Measurements from ENCODE around the gene APH1A.

The APH1A gene

GRCh38 chr1:150269451-150269850 lies 635 bp upstream of the APH1A start:
- H3K4me3 ChIP-seq (ENCODE audit: low read length): peak overlapping the region; percentile 88
- DNase-seq: no peak
- H3K4me1 ChIP-seq (ENCODE audit: low read length): peaks cover 8% of the 10 kb centered on the region
- H3K9me2 ChIP-seq (replicated peaks; ENCODE audit: insufficient read depth, low read length): no peaks in the 10 kb centered on the region
- H4K20me1 ChIP-seq (ENCODE audit: insufficient read depth, low read length): no peaks in the 10 kb centered on the region
- H3K79me2 ChIP-seq (ENCODE audit: low read length): peaks cover 47% of the 10 kb centered on the region
- peak overlapping the region; percentile 71 for H2AFZ ChIP-seq (ENCODE audit: low read length)
- no peak for TF ChIP-seq EZH2 (optimal IDR thresholded peaks at IDR 0.05; ENCODE audit: low read depth, low read length)
- TF ChIP-seq, protein P1, sequence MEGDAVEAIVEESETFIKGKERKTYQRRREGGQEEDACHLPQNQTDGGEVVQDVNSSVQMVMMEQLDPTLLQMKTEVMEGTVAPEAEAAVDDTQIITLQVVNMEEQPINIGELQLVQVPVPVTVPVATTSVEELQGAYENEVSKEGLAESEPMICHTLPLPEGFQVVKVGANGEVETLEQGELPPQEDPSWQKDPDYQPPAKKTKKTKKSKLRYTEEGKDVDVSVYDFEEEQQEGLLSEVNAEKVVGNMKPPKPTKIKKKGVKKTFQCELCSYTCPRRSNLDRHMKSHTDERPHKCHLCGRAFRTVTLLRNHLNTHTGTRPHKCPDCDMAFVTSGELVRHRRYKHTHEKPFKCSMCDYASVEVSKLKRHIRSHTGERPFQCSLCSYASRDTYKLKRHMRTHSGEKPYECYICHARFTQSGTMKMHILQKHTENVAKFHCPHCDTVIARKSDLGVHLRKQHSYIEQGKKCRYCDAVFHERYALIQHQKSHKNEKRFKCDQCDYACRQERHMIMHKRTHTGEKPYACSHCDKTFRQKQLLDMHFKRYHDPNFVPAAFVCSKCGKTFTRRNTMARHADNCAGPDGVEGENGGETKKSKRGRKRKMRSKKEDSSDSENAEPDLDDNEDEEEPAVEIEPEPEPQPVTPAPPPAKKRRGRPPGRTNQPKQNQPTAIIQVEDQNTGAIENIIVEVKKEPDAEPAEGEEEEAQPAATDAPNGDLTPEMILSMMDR (IDR thresholded peaks at IDR 0.05; ENCODE audit: low read length): no peak
- no peak for TF ChIP-seq EZH2phosphoT487 (IDR thresholded peaks at IDR 0.05; ENCODE audit: low read length)
- H3K27ac ChIP-seq (ENCODE audit: low read length): no peak overlapping the region
- H3F3A ChIP-seq (ENCODE audit: insufficient read depth, low read length): peaks cover 4% of the 10 kb centered on the region; the same call in 1 of the 2 replicates
- peak overlapping the region; percentile 85 for H3K4me2 ChIP-seq (ENCODE audit: low read depth, low read length)
- peak overlapping the region; percentile 96; the same call in 1 of the 2 replicates for H3K9ac ChIP-seq (ENCODE audit: low read length)
- H3K9me3 ChIP-seq (replicated peaks; ENCODE audit: insufficient read depth, low read length): no peaks in the 10 kb centered on the region
- H3K36me3 ChIP-seq (replicated peaks; ENCODE audit: insufficient read depth, low read length): peaks cover 16% of the 10 kb centered on the region
- no peaks in the 10 kb centered on the region for H3K27me3 ChIP-seq (replicated peaks; ENCODE audit: insufficient read depth, low read length)

GRCh38 chr1:150268340-150268704 lies 494 bp downstream of the APH1A start:
- H3K9me3 ChIP-seq (replicated peaks; ENCODE audit: insufficient read depth, low read length): no peaks in the 10 kb centered on the region
- H3K9ac ChIP-seq (ENCODE audit: low read length): peak overlapping the region; percentile 96
- peak overlapping the region; percentile 77 for H3K27ac ChIP-seq (ENCODE audit: low read length)
- H3K36me3 ChIP-seq (replicated peaks; ENCODE audit: insufficient read depth, low read length): peaks cover 16% of the 10 kb centered on the region
- TF ChIP-seq EZH2 (optimal IDR thresholded peaks at IDR 0.05; ENCODE audit: low read depth, low read length): no peak
- TF ChIP-seq, protein P1 (IDR thresholded peaks at IDR 0.05; ENCODE audit: low read length): no peak
- no peak for TF ChIP-seq EZH2phosphoT487 (IDR thresholded peaks at IDR 0.05; ENCODE audit: low read length)
- peaks cover 4% of the 10 kb centered on the region; the same call in 1 of the 2 replicates for H3F3A ChIP-seq (ENCODE audit: insufficient read depth, low read length)
- no peaks in the 10 kb centered on the region for H3K27me3 ChIP-seq (replicated peaks; ENCODE audit: insufficient read depth, low read length)
- H2AFZ ChIP-seq (ENCODE audit: low read length): peak overlapping the region; percentile 59
- peak overlapping the region; percentile 88 for H3K4me3 ChIP-seq (ENCODE audit: low read length)
- peak overlapping the region; percentile 85 for H3K4me2 ChIP-seq (ENCODE audit: low read depth, low read length)
- H3K9me2 ChIP-seq (replicated peaks; ENCODE audit: insufficient read depth, low read length): no peaks in the 10 kb centered on the region
- peaks cover 47% of the 10 kb centered on the region for H3K79me2 ChIP-seq (ENCODE audit: low read length)
- peak; percentile 82 for DNase-seq
- H4K20me1 ChIP-seq (ENCODE audit: insufficient read depth, low read length): no peaks in the 10 kb centered on the region
- H3K4me1 ChIP-seq (ENCODE audit: low read length): peaks cover 8% of the 10 kb centered on the region

DNA sequence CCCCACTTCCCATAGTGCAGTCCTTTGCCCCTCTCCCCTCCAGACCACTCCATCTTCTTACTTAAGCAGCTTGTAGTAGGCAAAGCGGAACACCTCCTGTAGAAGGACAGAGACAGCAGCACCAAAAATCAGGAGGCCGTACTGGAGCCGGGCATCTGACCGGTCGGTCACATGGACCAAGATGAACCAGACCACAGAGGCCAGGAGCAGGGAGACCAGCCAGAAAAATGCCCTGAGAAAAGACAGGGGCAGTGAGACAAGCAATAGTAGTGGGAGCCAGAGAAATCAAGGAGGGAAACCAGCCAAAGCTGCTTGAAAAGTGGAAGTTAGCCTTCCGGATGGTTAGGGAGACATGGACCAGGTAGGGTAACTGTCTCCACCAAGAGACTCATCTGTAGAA lies 920 bp downstream of the APH1A start:
- no peaks in the 10 kb centered on the region for H3K27me3 ChIP-seq (replicated peaks; ENCODE audit: insufficient read depth, low read length)
- peaks cover 8% of the 10 kb centered on the region for H3K4me1 ChIP-seq (ENCODE audit: low read length)
- H2AFZ ChIP-seq (ENCODE audit: low read length): peak overlapping the region; percentile 59
- no peak for DNase-seq
- peaks cover 16% of the 10 kb centered on the region for H3K36me3 ChIP-seq (replicated peaks; ENCODE audit: insufficient read depth, low read length)
- H3K79me2 ChIP-seq (ENCODE audit: low read length): peaks cover 47% of the 10 kb centered on the region
- H3K4me2 ChIP-seq (ENCODE audit: low read depth, low read length): peak overlapping the region; percentile 85
- H3K9ac ChIP-seq (ENCODE audit: low read length): peak overlapping the region; percentile 96
- H3K27ac ChIP-seq (ENCODE audit: low read length): peak overlapping the region; percentile 77
- peak overlapping the region; percentile 88 for H3K4me3 ChIP-seq (ENCODE audit: low read length)
- TF ChIP-seq, protein P1 (IDR thresholded peaks at IDR 0.05; ENCODE audit: low read length): no peak
- TF ChIP-seq EZH2 (optimal IDR thresholded peaks at IDR 0.05; ENCODE audit: low read depth, low read length): no peak
- TF ChIP-seq EZH2phosphoT487 (IDR thresholded peaks at IDR 0.05; ENCODE audit: low read length): no peak
- H3F3A ChIP-seq (ENCODE audit: insufficient read depth, low read length): peaks cover 4% of the 10 kb centered on the region; the same call in 1 of the 2 replicates
- no peaks in the 10 kb centered on the region for H3K9me3 ChIP-seq (replicated peaks; ENCODE audit: insufficient read depth, low read length)
- H4K20me1 ChIP-seq (ENCODE audit: insufficient read depth, low read length): no peaks in the 10 kb centered on the region
- no peaks in the 10 kb centered on the region for H3K9me2 ChIP-seq (replicated peaks; ENCODE audit: insufficient read depth, low read length)
